ENCODE results near the gene IQSEC3.
"Not testable (repeated sequence)": the region's sequence is repeated elsewhere in the genome, so short reads cannot be mapped to it uniquely, and the experiment has no call there.

Gene IQSEC3

DNA sequence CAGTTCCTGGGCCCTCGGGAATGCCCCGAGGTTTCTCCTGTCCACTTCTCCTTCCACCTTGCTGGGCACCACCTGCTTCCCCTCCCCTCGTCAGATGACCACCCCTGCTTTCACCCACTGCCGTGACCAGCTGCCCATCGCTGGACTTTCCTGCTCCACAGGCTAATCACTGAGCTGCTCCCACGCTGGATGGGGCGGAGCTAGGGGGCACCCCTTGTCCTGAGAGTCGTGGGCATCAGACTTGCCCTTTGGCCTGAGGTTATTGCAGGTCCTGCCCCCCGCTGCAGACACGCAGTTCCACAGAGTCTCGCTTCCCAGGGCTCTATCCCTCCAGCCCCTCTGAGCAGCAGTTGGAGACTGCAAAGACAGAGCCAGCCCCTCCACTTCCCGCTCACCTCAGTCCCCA lies 147.0 kb downstream of the IQSEC3 start:
- DNase-seq (ENCODE audit: low read depth, low spot score): no peak

GRCh38 chr12:214003-214741 lies 147.6 kb downstream of the IQSEC3 start, which contains the start of gene SLC6A12:
TSS of gene SLC6A12 (minus strand) at chr12:214157. CDS start at chr12:209986, 4,171 bp downstream.
- DNase-seq (ENCODE audit: low read depth, low spot score): no peak

- DNase-seq (ENCODE audit: low read depth, low spot score): no peak
Measured at GRCh38 chr12:215116-215515, 148.5 kb downstream of the IQSEC3 start.

DNA sequence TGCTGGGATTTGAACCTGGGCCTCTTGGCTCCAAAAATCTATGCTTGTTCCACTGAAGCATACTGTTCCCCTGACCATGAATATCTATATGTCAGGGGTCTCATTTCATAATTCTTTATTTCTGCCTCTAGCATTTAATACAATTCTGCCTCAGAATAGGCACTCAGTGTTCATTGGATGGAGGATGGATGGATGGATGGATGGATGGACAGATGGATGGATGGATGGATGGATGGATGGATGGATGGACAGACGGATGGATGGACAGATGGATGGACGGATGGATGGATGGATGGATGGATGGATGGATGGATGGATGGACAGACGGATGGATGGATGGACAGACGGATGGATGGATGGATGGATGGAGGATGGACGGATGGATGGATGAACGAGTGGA lies 150.5 kb downstream of the IQSEC3 start:
- DNase-seq (ENCODE audit: low read depth, low spot score): not testable (repeated sequence)

GRCh38 chr12:218221-218620 lies 151.7 kb downstream of the IQSEC3 start:
- no peak for DNase-seq (ENCODE audit: low read depth, low spot score)

DNA sequence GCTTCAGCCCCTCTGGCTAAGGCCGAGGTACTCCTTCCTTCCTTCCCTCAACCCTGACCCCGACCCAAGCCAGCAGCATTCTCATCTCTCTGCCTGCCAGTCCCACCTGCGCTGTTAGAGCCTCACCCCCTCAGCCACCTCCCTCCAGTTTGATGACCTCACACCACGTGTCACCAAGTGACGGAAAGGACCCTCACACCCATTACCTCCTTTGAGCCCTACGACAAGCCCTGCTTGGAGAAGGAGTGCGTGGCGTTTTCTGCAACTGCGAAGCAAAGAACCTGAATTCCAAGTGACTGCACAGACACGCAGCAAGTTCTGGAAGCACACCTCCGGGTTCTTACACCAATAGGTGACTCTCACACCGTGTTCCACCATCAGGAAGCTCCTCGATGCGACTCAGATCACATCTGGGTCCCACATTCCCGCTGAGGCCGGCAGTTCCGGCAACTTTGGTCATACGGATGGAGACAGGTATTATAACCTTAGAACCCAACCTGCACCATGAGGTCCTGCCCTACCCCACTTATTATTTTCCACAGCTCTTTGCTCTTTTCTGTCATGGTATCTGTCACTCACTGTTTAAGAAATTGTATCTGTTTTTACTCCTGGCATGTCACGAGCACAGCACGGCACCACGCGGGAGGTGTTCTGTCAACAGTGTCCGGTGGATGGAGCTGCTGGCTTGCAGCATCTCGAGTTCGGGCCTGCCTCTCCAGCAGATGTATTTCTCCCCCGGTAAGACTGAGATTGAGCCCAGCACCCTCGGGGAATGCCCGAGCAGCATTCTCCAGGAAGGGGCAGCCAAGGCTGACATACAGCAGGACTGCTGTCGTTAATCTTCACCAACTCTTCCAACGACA lies 152.4 kb downstream of the IQSEC3 start:
- no peak for DNase-seq (ENCODE audit: low read depth, low spot score)

DNA sequence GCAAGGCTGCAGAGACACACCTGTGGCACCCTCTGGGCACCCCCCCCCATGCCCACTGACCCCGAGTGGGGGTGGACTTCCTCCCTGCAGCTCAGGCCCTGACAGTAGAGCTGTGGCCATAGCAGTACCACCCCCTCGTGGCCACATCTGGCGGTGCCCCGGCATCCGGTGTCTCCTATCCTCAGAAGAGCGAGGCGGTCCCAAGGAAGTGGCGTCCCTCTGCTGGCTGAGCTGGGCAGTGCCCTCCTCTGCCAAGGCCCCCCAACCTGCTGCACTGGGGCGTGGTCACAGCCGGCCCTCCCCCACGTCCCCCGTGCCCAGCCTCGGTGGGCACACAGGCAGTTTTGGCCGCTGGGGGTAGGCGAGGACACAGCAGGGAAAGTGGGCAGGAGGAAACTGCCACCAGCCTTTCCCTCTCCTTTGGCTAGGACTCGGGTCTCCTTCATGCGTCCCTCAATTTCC lies 153.4 kb downstream of the IQSEC3 start:
- DNase-seq (ENCODE audit: low read depth, low spot score): peak; percentile 56

DNA sequence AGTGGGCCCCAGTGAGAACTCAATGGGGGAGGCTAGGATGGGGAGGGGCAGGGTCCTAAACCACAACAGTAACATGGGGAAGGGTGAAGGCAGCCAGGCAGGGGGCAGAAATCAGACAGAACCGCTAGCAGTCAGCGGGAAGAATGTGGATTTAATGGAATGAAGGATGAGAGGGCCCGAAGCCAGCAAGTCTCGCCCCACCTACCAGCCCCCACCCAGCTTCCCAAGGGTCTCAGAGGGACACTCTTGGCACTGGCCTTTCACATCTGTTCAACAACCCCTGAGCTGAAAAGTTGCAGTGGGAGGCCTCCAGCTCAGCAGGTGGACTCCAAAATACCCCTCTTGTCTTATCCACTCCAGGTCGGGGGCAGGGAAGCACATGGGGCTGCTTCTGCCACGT lies 153.9 kb downstream of the IQSEC3 start:
- DNase-seq (ENCODE audit: low read depth, low spot score): no peak

GRCh38 chr12:220946-221550 lies 154.5 kb downstream of the IQSEC3 start:
- no peak for DNase-seq (ENCODE audit: low read depth, low spot score)

GRCh38 chr12:221736-222135 lies 155.2 kb downstream of the IQSEC3 start:
- DNase-seq (ENCODE audit: low read depth, low spot score): no peak

DNA sequence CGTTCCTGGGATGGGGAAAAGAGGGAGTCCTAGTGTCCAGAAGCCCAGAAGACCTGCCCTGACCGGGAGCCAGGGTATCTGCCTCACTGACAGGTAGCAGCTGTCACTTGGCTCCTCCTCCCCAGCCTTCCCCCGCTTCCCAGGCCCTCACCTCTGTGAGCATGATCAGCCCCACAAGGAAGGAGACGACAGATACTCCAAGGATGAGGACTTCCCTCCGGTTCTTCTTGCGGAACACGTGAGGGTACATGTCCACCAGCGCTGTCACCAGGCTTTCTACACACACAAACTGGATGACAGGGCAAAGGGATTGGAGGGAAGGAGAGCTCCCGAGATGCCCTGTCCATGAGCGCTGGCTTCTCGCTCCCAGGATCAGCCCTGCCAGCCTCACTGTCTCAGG lies 157.3 kb downstream of the IQSEC3 start:
- no peak for DNase-seq (ENCODE audit: low read depth, low spot score)

DNA sequence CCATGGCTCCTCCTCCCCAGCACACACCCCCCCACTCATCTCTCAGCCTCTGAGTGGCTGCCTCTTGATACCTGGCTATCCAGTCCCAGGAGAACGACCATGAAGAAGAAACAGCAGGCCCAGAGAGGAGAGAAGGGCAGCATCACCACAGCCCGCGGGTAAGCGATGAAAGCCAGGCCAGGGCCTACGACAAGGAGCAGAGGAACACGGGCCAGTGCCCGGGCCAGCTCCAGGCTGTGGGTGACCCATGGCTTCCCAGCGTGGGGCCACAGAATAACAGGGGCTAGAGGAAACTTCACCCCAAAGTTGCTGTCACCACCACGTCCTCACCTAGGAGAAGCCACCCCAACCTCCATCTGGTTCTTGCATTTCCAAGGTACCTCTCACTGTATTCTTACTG lies 157.8 kb downstream of the IQSEC3 start:
- no peak for DNase-seq (ENCODE audit: low read depth, low spot score)

DNA sequence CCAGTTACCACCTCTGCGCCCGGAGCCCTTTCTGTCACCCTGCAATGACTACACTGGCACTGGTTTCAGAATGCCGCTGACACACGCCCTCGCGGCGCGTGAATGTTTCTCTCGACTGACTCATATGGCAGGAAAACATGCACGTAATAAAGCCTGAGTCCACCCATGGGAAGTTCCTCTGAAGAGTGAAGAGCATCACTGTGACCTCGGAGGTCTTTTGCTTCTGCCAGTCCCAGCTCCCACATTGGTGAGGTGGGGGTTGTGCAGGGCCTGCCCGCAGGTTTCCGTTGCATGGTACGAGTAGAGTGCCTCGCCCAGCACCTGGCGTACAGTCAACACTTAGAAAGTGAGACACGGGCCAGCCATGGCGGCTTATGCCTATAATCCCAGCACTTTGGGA lies 158.4 kb downstream of the IQSEC3 start:
- DNase-seq (ENCODE audit: low read depth, low spot score): no peak

- DNase-seq (ENCODE audit: low read depth, low spot score): no peak
Measured at GRCh38 chr12:226401-226800, 159.8 kb downstream of the IQSEC3 start.

GRCh38 chr12:227286-227915 lies 160.8 kb downstream of the IQSEC3 start:
- no peak for DNase-seq (ENCODE audit: low read depth, low spot score)
